HG02798 (cell line): ENCODE results near the gene TEAD3.

ENCODE experiments used
- ATAC-seq: cut with Tn5 transposase; IDR thresholded peaks from one replicate; pipeline ENCODE4 v1.9.1; 2021; ENCODE audit warnings: mild to moderate bottlenecking; ENCODE audit not compliant: unreplicated experiment, poor library complexity

Gene TEAD3

DNA sequence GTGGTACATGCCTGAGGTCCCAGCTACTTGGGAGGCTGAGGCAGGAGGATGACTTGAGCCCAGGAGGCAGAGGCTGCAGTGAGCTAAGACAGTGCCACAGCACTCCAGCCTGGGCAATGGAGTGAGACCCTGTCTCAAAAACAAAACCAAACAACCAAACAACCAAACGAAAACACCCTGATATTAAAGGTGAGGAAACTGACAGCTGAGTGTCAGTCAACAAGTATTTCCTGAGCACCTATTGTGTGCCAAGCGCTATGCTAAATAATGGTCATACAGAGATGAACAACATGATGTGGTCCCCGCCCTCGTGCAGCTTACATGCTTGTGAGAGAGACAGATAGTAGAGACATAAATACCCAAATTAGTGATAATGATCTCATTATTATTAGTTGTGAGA is 17.7 kb upstream of the TEAD3 start:
- ATAC-seq: no peak

DNA sequence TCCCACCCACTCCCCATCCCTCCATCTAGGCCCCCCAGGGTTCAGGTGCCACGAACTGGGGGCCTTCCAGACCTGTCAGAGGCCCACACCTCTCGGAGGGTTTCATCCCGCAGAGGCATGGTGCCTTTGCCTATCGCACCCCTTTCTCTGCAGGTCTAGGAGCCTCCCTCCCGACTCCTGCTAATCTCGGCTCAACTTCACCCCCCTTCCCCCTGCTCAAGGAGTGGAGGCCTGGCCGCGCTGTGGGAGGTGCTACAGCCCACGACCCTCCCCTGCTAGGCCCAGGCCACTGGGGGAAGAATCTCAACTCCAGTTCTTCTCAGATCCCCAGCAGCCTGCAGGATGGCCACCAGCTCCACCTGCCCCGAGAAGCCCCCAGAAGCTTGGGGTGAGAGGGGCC is 15.9 kb upstream of the TEAD3 start, which contains the start of gene TULP1:
TSS of gene TULP1 (minus strand) at position 157 of the 400 bp plus-strand sequence. CDS start at position 119, 38 bp downstream.
- ATAC-seq: no peak

DNA sequence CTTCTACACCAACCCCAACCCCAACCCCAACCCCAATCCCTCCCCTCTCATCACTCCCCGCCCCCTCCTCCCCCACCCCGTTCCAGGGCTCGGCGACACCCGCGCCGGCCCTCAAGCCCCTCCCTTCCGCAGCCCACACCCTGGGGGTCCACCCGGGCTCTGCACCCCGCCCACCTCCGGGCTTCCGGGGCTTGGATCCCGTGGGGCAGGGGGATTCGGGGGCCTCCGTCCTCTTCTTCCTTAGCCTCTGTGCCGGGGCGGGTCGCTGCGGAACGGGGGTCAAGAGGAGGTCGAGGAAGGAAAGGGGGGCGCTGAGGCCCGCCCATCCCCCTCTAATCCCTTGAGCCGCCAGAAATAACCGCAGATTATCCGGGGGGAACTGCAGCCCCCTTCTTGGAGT is 15.1 kb upstream of the TEAD3 start:
- no peak for ATAC-seq

DNA sequence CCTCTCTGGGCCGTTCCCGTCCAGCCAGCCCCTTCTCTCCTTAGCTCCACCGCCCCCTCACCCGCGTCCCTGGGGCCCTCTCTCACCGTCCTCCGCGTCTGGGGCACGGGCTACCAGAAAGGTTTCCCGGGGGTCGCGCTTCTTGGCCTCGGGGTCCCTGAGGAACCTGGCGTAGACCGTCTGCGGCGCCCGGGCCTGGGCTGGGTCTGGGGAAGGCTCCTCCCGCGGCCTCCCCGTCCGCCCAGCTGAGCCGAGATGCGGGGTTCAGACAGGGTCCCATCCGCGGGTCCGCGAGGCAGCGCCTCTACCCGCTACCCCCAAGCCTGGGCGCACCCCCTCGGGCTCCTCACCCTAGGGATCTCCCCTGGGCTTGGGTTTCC is 14.7 kb upstream of the TEAD3 start:
- no peak for ATAC-seq

DNA sequence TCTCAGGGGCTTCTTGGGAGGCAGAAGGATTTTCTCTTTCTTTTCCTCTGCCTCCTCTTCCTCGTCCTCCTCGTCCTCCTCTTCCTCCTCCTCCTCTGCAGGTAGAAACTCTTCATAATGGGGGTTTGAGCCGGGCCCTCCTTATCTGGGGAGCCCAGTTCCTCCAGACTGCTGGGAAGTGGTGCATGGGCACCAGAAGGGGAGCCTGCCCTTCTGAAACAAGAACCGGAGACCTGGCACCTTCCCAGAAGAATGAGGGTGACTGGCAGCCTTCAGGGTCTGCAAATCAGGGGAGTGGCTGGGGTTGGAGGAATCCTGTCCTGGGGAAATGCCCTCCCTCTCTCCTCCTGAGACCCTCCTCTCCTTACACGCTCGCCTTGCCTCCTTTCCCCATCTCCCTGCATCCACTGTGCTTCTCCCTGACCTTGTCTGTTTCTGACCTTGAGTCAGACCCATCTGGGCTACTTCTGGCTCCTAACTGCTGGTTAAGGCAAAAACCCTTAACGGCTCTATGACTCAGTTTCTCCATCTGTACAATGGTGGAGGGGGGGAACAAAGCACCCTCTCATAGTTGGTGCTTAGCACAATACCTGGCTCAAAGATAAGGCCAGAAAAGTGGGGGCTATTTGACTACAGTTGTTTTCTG is 14.2 kb upstream of the TEAD3 start:
- ATAC-seq: no peak

DNA sequence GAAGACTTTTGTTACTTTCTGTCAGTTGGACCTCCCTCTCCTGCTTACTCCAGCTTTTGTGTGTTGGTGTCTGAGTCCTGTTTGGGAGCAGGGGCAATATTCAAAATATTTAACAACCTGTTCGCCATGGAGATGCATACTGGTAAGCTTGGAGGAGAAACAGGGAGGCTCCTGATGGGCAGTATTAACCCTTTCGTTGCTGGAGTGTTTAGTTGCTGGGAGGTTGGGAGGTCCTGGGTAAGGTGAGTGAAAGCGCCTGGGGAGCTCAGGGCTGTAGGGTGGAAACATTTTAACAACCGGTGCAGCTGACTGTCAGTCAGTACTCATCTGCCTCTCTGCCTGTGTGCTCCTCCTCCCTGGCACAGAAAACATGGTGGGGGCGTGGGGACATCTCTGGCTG is 11.7 kb upstream of the TEAD3 start:
- ATAC-seq: no peak

DNA sequence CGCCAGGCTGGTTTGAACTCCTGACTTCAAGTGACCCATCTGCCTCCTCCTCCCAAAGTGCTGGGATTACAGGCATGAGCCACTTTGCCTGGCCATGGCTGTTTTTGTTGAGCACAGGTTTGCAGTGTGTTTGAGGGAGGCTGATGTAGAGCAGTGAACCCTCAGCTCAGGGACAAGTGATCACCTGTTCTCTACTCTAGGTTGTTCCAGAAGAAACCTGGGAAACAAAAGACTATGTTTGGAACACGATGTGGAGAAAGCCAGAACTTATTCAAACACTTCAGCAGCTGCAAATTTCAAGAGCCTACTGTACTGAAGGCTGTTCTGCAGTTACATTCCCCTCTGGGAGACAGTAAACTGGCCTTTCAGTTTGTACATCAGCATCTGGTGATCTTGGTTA is 11.1 kb upstream of the TEAD3 start:
- no peak for ATAC-seq

DNA sequence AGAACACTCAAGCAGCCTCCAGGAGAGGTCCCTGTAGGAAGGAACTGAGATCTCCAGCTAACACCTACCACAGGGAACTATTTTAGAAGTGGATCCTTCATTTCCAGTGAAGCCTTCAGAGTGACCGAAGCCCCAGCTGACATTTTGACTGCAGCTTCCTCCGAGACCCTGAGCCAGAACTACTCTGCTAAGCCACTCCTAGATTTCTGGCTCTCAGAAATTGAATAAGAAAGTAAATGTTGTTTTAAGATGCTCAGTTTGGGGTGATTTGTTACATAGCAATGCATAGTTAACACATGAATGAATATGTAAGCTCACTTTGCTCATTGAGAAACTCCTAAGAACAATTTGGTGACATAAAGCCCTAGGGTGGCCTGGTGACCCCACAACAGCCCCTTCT is 10.3 kb upstream of the TEAD3 start:
- ATAC-seq: no peak

DNA sequence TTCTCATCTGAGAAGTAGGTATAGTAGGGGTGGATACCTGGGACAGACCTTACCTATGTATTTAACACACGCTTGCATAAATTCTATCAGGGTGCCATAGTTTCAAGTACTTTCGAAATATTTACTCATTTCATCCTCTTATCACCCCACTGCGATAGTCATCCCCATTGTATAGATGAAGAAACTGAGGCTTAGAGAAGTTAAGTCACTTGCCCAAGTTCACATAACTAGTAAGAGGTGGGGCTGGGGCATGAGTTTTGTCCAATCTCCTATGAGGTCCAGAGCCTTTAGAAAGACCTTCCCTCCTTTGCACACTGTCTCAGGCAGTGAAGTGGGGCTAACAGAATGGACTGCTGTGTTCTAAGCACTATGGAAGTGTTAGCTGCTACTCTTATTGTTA is 9.7 kb upstream of the TEAD3 start:
- no peak for ATAC-seq

DNA sequence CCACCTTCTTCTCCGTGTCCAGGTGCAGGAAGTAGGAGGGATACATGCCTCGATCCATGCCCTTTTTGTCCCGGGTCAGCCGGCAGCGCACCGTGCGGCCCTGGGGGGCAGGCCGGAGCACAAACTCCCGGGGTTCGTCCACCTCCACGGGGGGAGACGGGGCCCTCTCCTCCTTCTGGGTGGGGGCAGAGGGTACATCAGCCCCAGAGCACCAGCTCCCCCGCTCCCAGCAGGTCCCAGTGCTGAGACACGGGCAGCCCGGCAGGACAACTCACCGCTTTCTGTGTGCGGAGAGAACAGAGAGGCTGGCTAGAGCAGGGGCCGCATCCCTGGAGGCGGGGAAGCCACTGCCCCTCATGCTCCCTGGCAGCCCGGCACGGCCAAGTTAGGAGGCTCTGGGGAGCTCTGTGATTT is 9.1 kb upstream of the TEAD3 start:
- ATAC-seq: no peak

DNA sequence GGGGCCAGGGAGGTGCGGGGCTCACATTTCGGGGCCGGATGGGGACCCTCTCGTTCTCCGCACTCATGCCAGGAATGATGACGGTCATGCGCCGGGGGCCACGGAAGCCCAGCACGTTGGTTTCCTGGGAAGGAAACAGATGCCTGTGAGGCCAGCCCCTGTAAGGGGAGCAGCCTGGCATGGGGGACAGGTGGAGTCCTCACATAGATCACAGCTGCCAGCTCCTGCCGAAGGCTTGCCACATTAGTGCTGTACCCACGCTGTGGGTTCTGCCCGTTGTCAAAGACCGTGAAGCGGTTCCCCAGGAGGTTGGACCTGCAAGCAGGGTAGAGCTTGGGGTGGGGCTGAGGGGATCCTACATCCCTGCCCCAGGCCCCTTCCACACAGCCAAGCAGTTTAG is 6.7 kb upstream of the TEAD3 start:
- ATAC-seq: no peak

DNA sequence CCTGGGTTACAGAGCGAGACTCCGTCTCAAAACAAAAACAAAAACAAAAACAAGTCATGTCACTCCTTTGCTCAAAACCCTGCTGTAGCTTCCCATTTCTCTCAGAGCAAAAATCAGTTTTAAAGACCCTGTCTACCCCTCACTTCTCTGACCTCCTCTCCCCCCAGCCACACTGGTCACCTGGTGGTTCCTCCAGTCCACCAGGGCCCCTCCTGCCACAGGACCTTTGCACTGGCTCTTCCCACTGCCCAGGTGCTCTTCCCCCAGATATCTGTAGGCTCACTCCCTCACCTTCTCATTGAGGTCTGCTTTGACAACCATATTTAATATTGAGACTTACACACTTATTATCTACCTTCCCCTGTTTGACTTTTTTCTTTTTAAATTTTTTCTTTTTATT is 4.9 kb upstream of the TEAD3 start:
- no peak for ATAC-seq

DNA sequence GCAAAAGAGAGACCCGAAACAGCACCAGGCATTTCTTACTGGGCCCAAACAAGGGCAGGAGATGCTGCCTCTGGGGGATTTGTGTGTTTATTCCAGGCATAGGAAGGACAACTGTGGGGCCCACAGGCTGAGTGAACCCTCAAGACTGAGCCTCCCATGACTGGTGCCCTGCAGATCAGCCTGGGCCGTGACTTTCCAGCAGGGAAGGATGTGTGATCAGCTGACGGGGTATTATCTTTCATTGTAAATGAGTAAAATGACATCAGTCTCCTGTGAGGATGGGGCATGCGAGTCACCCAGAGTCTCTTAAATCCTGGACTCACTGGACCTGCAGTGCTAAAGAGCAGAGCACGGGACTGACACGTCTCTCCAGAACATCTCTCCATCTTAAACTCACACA is 3.9 kb upstream of the TEAD3 start:
- no peak for ATAC-seq

DNA sequence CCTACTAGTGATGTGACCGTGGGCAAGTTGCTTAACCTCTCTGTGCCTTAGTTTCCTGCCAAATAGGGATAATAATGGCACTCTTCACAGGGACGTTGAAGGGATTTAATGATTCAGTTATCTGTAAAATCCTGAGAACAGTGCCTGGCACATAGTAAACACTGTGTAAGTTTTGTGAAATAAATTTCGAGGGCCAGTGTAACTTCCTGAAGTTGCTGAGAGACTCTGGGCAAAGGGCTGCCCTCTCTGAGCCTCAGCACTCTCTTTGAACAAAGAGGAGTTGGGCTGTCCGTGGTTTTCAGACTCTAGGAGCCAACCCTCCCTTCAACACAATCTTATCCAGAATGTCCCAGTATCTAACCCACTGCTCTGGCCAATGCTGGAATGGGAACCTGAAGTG is 2.5 kb upstream of the TEAD3 start:
- ATAC-seq: no peak

DNA sequence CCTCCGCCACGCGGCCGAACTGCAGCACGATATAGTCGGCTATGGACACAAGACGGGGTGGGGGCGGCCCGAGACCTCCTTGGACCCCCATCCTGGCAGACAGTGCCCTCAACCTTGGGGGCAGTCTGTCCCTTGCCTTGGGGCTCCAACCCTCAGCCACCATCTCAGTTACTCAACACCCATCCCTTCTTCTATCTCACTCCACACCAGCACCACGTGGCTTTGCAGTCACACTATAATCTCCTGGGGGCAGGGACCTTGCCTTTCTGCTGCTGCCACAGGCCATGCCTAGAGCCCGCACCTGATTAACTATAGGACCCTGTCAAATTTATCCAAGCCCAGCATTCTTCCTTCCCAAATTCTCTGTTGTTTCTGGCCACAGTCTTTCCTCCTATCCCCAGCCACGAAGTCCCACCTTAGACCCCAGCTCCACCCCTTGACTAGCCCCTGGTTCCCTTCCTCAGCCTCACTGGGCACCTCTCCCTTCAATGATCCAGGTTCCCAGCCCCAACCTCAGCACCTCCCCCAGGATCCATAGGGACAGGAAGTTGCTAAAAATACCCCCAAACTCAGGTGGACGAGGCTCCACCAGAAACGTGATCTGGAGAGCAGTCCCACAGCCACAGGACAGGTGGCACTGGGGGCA is 1.7 kb upstream of the TEAD3 start:
- ATAC-seq: no peak

DNA sequence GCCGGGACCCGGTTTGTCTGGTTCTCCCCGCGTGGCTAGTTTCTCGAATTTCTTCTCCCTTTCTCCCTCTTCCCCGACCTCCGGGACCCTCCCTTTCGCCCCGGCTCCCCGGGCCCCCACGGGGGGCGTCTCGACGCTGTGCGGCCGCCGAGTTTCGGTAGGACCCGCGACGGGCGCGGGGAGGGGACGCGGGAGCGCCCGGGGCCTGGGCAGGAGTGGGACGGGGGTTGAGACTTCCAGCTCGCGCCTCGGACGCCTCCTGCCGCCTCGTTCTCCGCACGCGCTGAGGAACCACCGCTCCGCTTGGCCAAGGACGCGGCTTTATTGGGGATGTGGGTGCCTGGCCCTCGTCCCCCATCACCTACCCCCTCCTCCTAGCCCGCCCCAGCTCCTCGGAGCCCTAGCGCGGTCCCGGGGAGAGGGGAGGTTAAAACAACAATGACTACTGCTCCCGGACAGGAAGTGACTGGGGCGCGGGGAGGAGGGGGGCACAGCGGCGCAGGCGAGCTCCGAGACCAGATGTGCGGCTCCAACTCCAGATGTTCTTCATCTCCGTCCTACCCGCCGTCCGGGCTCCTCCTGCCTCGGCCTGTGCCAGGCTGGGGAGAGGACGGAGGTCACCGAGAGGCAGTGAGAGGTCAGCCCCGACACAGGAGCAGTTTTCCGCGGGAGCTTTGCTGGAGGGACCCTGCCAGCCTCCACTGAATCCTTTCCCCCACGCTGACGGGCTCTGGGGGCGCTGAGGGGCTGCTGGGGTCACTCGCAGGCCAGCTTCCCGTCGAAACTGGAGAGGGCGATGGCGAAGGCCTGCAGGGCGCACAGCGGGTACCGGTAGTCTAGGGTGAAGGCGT is 917 bp upstream of the TEAD3 start:
- no peak for ATAC-seq

DNA sequence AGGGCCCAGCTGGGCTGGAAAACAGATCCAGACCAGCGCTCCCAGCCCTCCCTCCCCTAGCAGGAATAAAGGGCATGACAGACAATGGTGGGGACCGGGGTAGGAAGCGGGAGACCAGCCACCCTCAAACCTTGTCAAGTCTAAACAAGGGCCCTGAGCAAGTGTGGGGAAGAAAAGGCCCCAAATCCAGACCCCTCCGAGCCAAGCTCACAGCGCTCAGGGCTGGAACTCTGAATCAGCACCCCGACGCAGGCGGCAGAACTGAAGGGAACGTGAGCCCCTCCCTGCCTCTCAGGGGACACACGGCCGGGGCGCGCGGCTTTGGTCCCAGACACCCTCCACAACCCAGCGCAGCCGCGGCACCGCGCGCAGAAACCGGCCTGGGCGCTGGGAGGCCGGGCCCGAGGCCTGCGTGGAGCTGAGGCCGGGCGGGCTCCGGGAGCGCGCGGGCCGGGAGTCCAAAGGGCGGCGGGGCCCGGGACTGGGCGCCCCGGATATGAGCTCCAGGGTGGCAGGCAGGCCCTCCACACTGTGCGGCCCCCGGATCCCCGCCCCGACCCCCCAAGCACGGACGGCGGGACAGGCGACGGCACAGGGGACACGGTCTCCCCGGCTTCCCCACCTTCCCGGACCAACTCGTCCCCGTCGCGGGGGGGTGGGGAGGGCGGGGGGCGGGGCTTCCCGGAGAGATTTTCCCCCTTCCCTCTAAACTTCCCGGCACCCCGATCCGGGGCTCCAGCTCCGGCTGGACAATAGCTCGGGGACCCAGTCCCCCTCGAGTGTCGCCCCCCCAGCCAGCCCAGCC is 641 bp downstream of the TEAD3 start:
- ATAC-seq: no peak

DNA sequence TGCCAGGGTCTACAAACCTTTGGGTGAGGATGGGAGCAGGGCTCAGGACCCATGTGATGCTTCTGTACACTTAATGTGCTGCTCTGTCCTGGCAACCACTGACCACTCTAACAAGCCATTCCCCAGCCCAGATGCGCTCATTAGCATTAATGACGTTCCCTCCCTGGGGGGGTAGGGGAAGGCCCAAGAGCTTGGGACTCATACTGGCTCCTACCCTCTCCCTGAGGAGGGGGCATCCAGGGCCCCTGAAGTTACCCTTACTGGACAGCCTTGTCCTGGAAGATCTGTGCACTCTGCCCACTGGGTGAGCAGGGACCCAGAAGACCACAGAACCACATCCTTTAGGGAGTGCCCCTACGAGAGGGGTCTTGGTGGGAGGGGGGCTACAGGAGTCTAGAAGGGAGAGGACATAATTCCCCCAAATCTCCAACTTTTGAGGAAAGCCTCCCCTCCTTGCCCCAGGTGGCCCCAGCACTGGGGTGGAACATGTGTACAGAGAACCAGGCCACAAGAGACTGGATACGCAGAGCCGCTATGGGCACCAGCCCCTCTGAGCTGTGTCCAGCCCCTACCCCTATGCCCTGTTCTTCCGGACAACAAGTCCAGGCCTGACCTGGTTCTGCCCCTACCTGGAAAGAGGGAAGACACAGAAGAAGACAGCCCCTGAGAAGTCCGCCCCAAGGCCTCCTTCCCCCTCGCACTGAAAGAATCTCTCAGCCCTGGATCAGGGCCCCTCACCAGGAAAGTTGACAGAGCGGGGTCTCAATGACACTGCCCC is 1.4 kb downstream of the TEAD3 start:
- ATAC-seq: no peak

DNA sequence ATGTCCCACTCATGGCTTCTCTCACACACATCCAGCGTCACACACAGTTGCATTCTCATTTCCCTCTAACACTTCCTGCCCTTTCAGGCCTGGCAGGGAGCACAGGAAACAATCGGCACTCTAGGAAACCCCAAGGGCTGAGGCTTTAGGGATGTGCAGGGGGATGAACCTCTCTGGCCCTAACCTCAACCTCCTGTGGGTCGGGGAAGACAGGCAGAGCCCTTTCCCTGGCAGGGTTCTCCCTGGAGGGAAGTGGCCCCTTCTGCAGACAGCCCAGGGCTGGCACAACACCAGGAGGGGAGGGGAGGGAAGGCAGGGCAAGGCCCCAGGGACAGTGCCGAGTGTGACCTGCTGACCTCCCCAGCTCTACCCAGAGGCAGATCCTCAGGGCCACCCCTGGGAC is 2.7 kb downstream of the TEAD3 start:
- no peak for ATAC-seq
